ENCODE results near the gene BCL7C. TPM values are rescaled to one million over a fixed set of nuclear protein-coding genes. Genes with fewer than 3 reads are reported as not detected.

The BCL7C gene
- total and polyA plus RNA-seq, 2 of the 13 experiments (the other 11 are each of a cell fraction or from before 2014, with no cell fraction given): 17.7 to 33.8 TPM

DNA sequence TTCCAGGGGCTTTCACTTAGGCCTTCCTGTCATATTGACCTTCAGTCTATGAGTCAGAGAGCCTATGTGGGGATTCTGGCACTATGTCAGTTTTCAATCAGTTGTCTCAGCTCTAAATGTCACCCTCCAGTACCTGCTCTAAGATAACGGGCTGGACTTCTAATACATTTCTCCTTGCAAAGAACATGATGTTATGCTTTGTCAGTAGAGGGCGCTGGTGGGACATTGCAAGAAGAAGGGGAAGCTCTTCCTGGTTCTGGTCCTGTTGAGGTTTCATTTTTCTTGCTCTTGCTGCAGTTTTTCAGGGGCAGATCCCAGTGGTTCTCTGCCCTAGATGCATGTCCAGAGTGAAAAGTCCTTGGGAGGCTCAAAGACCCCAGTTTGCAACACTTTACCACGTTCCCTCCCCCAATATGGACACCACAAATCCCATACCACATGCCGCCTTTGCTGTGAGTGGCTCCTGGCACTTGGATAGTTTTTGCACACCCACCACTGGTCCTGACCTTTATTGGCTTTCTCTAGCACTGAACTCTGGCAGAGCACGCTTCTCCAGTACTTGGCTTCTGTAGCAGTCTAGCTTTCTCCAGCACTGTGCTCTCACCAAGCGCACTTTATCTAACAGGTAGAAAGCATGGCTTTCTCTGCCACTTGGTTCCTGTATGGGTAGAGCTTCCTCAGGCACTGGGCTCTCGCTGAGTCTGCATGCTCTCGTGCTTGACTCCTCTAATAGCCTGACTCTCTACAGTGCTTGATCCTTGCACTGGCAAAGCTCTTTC is 49.0 kb downstream of the BCL7C start (continued):
- TF ChIP-seq ZNF362 (CRISPR knock-in tag; IDR thresholded peaks at IDR 0.05; ENCODE audit: borderline replicate concordance) (peak; percentile 21; the same call in 1 of the 2 replicates), ZNF382 (CRISPR knock-in tag; IDR thresholded peaks at IDR 0.05; ENCODE audit: borderline replicate concordance) (no peak), ETV5 (CRISPR knock-in tag; IDR thresholded peaks at IDR 0.05; ENCODE audit: borderline replicate concordance) (peak; percentile 56; the same call in 1 of the 2 replicates), AHR (CRISPR knock-in tag; IDR thresholded peaks at IDR 0.05) (no peak), PHF8 (CRISPR knock-in tag; IDR thresholded peaks at IDR 0.05) (peak; percentile 59; the same call in 1 of the 2 replicates), ZFP36L2 (CRISPR knock-in tag; IDR thresholded peaks at IDR 0.05) (no peak), RNF2 (conservative IDR thresholded peaks at IDR 0.05; ENCODE audit: low read depth) (peak; percentile 45; the same call in 1 of the 2 replicates), TSC22D2 (CRISPR knock-in tag; IDR thresholded peaks at IDR 0.05; ENCODE audit: borderline replicate concordance) (no peak), MIER2 (CRISPR knock-in tag; IDR thresholded peaks at IDR 0.05) (peak; percentile 54; the same call in 1 of the 2 replicates), NR2F6 (IDR thresholded peaks at IDR 0.05) (no peak), NR2F6 (CRISPR knock-in tag; IDR thresholded peaks at IDR 0.05) (peak; percentile 63), ZSCAN29 (CRISPR knock-in tag; conservative IDR thresholded peaks at IDR 0.05) (no peak), RCOR2 (CRISPR knock-in tag; IDR thresholded peaks at IDR 0.05) (no peak), HNRNPLL (IDR thresholded peaks at IDR 0.05; ENCODE audit: low read depth, low read length, poor library complexity, severe bottlenecking) (no peak), MIXL1 (CRISPR knock-in tag; IDR thresholded peaks at IDR 0.05) (peak; percentile 93), NFE2L1 (CRISPR knock-in tag; IDR thresholded peaks at IDR 0.05; ENCODE audit: borderline replicate concordance) (no peak), ZNF841 (CRISPR knock-in tag; IDR thresholded peaks at IDR 0.05; ENCODE audit: borderline replicate concordance) (no peak), ZNF543 (CRISPR knock-in tag; IDR thresholded peaks at IDR 0.05) (no peak), ZNF83 (CRISPR knock-in tag; IDR thresholded peaks at IDR 0.05; ENCODE audit: borderline replicate concordance) (no peak), KAT7 (CRISPR knock-in tag; IDR thresholded peaks at IDR 0.05; ENCODE audit: borderline replicate concordance) (peak; percentile 83; the same call in 1 of the 2 replicates), SYNCRIP (IDR thresholded peaks at IDR 0.05; ENCODE audit: insufficient read depth, low read depth, low read length) (no peak), ZSCAN31 (CRISPR knock-in tag; IDR thresholded peaks at IDR 0.05; ENCODE audit: low read depth) (0 out of 2 replicates have a peak, but pooled peaks have one; percentile 25), SP4 (CRISPR knock-in tag; IDR thresholded peaks at IDR 0.05) (no peak), ZMYM2 (CRISPR knock-in tag; IDR thresholded peaks at IDR 0.05) (no peak), KDM5B (CRISPR knock-in tag; IDR thresholded peaks at IDR 0.05; ENCODE audit: borderline replicate concordance) (peak; percentile 65)
- TF ChIP-seq, protein P1, sequence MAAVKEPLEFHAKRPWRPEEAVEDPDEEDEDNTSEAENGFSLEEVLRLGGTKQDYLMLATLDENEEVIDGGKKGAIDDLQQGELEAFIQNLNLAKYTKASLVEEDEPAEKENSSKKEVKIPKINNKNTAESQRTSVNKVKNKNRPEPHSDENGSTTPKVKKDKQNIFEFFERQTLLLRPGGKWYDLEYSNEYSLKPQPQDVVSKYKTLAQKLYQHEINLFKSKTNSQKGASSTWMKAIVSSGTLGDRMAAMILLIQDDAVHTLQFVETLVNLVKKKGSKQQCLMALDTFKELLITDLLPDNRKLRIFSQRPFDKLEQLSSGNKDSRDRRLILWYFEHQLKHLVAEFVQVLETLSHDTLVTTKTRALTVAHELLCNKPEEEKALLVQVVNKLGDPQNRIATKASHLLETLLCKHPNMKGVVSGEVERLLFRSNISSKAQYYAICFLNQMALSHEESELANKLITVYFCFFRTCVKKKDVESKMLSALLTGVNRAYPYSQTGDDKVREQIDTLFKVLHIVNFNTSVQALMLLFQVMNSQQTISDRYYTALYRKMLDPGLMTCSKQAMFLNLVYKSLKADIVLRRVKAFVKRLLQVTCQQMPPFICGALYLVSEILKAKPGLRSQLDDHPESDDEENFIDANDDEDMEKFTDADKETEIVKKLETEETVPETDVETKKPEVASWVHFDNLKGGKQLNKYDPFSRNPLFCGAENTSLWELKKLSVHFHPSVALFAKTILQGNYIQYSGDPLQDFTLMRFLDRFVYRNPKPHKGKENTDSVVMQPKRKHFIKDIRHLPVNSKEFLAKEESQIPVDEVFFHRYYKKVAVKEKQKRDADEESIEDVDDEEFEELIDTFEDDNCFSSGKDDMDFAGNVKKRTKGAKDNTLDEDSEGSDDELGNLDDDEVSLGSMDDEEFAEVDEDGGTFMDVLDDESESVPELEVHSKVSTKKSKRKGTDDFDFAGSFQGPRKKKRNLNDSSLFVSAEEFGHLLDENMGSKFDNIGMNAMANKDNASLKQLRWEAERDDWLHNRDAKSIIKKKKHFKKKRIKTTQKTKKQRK (IDR thresholded peaks at IDR 0.05; ENCODE audit: low read length): no peak
- TF ChIP-seq, protein P2, sequence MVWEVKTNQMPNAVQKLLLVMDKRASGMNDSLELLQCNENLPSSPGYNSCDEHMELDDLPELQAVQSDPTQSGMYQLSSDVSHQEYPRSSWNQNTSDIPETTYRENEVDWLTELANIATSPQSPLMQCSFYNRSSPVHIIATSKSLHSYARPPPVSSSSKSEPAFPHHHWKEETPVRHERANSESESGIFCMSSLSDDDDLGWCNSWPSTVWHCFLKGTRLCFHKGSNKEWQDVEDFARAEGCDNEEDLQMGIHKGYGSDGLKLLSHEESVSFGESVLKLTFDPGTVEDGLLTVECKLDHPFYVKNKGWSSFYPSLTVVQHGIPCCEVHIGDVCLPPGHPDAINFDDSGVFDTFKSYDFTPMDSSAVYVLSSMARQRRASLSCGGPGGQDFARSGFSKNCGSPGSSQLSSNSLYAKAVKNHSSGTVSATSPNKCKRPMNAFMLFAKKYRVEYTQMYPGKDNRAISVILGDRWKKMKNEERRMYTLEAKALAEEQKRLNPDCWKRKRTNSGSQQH (CRISPR knock-in tag; IDR thresholded peaks at IDR 0.05; ENCODE audit: low read depth): no peak; the same call in 1 of the 2 replicates

Measured in HepG2 (cell line).